Panc1 (cell line): ENCODE measurements around the gene GRIP2. TPM values are rescaled to one million over a fixed set of nuclear protein-coding genes. Genes with fewer than 3 reads are reported as not detected.

Experiments
- ATAC-seq: fragments of 200-7000 bp; cut with Tn5 transposase; 2 replicates; pipeline ENCODE4 v1.9.1; 2020; ENCODE audit warnings: mild to moderate bottlenecking, moderate library complexity
- BruUV-seq: library from RNA; stranded (reverse); fragments of 400-500 nt; replicated peaks from 2 replicates; lab custom pipeline; 2021; lab: Mats Ljungman, UMichigan
- CTCF ChIA-PET: fragments of 300-600 bp; sonication (Branson Sonifier 250); formaldehyde crosslinking; loops from one replicate; lab custom pipeline; 2022; ENCODE audit warnings: antibody characterized with exemption; lab: Charles Lee
- POLR2A ChIA-PET: fragments of 300-600 bp; sonication (Branson Sonifier 250); formaldehyde crosslinking; loops from one replicate; lab custom pipeline; 2022; ENCODE audit warnings: antibody characterized with exemption; lab: Charles Lee
- DNase-seq: peaks from one replicate; pipeline ENCODE4 v3.0.0-alpha.2; 2010; ENCODE audit warnings: low read depth, low spot score
- H3K27ac ChIP-seq: 2 replicates; pipeline ENCODE4 v1.5.1; 2011; ENCODE audit warnings: mild to moderate bottlenecking, low read length, inconsistent platforms
- H3K27me3 ChIP-seq: fragments of 200-500 bp; sonication (Bioruptor generic); 2 replicates; pipeline ENCODE4 v1.6.0; 2014; ENCODE audit warnings: low read length, inconsistent platforms; ENCODE audit not compliant: control insufficient read depth, insufficient read depth
- H3K36me3 ChIP-seq: fragments of 200-500 bp; sonication (Bioruptor generic); 2 replicates; pipeline ENCODE4 v1.5.1; 2014; ENCODE audit warnings: inconsistent platforms, mild to moderate bottlenecking, low read length, moderate library complexity; ENCODE audit not compliant: control insufficient read depth, insufficient read depth
- H3K4me1 ChIP-seq: 2 replicates; pipeline ENCODE4 v1.5.1; 2011; ENCODE audit warnings: inconsistent platforms, mild to moderate bottlenecking, low read length, moderate library complexity; ENCODE audit not compliant: control insufficient read depth, insufficient read depth
- H3K4me3 ChIP-seq, 2 experiments: 2 replicates each; pipeline ENCODE4 v1.5.1; 2011 to 2012; ENCODE audit warnings: low read depth in 2 of 2, low read length in 2 of 2, mild to moderate bottlenecking in 2 of 2, inconsistent platforms in 1 of 2, moderate library complexity in 1 of 2
- H3K9me3 ChIP-seq: fragments of 200-500 bp; sonication (Bioruptor generic); 2 replicates; pipeline ENCODE4 v1.5.1; 2014; ENCODE audit warnings: low read depth, mild to moderate bottlenecking, inconsistent platforms, low read length, moderate library complexity; ENCODE audit not compliant: control insufficient read depth, insufficient read depth
- POLR2AphosphoS5 ChIP-seq: IDR thresholded peaks from 2 replicates; pipeline ENCODE4 v1.6.1; 2012; ENCODE audit warnings: mild to moderate bottlenecking, low read depth, low read length, moderate library complexity
- SIN3A ChIP-seq: IDR thresholded peaks from 2 replicates; pipeline ENCODE4 v1.6.1; 2012; ENCODE audit warnings: low read depth, mild to moderate bottlenecking, low read length, moderate library complexity, borderline replicate concordance; ENCODE audit not compliant: insufficient read depth
- TCF7L2 ChIP-seq: IDR thresholded peaks from 2 replicates; pipeline ENCODE4 v1.6.1; 2011; ENCODE audit warnings: mild to moderate bottlenecking, low read depth, low read length, inconsistent platforms
- in situ Hi-C: cut with HindIII; loops from 2 replicates; pipeline ENCODE4 v1.10.0; 2016; ENCODE audit warnings: low sequenced_read_pairs, low pct_unique_long_range_greater_than_20kb
- intact Hi-C: fragments of 100-400 bp; cut with micrococcal nuclease; formaldehyde crosslinking; loops from one replicate; pipeline ENCODE4 v1.10.0; 2022; ENCODE audit not compliant: unreplicated experiment
- total RNA-seq: library from RNA; stranded (reverse); gene quantifications from one replicate; pipeline ENCODE4 v1.2.1, GENCODE V29; 2021; ENCODE audit not compliant: unreplicated experiment
- TF ChIP-seq, protein P1 (sequence below): fragments of 450-650 bp; IDR thresholded peaks from 2 replicates; pipeline ENCODE4 v1.5.1; 2017; ENCODE audit warnings: mild to moderate bottlenecking
- TF ChIP-seq, protein P2 (sequence below), 2 experiments: IDR thresholded peaks; 2 replicates each; pipeline ENCODE4 v1.6.1; 2011 to 2012; ENCODE audit warnings: low read depth in 2 of 2, control low read depth in 1 of 2, low read length in 1 of 2, mild to moderate bottlenecking in 1 of 2, moderate library complexity in 1 of 2; ENCODE audit not compliant: insufficient read depth in 1 of 2

The GRIP2 gene
- total RNA-seq, 1 experiment from 2014 or later, result 6.5 TPM

DNA sequence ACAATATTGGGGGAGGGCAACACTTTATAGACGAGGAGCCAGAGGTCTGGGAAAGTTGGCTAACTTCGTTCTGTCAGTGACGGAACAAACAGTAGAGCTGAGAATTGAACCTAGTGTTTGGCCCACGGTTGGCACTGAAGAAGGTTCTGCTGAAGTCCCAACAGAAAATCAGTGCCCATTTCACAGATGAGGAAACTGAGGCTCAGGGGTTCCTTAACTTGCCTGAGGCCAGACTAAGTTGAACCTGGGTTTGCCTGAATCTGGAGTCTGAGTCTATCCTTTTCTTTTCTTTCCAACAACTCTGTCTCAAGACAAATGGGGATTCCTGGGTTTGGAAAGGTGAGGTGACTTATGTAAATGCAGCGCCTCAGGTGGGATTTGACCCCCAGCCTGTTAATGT, 82.7 kb downstream of the GRIP2 start:
- TF ChIP-seq, protein P1, sequence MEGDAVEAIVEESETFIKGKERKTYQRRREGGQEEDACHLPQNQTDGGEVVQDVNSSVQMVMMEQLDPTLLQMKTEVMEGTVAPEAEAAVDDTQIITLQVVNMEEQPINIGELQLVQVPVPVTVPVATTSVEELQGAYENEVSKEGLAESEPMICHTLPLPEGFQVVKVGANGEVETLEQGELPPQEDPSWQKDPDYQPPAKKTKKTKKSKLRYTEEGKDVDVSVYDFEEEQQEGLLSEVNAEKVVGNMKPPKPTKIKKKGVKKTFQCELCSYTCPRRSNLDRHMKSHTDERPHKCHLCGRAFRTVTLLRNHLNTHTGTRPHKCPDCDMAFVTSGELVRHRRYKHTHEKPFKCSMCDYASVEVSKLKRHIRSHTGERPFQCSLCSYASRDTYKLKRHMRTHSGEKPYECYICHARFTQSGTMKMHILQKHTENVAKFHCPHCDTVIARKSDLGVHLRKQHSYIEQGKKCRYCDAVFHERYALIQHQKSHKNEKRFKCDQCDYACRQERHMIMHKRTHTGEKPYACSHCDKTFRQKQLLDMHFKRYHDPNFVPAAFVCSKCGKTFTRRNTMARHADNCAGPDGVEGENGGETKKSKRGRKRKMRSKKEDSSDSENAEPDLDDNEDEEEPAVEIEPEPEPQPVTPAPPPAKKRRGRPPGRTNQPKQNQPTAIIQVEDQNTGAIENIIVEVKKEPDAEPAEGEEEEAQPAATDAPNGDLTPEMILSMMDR, result no peak
- TF ChIP-seq, protein P2, sequence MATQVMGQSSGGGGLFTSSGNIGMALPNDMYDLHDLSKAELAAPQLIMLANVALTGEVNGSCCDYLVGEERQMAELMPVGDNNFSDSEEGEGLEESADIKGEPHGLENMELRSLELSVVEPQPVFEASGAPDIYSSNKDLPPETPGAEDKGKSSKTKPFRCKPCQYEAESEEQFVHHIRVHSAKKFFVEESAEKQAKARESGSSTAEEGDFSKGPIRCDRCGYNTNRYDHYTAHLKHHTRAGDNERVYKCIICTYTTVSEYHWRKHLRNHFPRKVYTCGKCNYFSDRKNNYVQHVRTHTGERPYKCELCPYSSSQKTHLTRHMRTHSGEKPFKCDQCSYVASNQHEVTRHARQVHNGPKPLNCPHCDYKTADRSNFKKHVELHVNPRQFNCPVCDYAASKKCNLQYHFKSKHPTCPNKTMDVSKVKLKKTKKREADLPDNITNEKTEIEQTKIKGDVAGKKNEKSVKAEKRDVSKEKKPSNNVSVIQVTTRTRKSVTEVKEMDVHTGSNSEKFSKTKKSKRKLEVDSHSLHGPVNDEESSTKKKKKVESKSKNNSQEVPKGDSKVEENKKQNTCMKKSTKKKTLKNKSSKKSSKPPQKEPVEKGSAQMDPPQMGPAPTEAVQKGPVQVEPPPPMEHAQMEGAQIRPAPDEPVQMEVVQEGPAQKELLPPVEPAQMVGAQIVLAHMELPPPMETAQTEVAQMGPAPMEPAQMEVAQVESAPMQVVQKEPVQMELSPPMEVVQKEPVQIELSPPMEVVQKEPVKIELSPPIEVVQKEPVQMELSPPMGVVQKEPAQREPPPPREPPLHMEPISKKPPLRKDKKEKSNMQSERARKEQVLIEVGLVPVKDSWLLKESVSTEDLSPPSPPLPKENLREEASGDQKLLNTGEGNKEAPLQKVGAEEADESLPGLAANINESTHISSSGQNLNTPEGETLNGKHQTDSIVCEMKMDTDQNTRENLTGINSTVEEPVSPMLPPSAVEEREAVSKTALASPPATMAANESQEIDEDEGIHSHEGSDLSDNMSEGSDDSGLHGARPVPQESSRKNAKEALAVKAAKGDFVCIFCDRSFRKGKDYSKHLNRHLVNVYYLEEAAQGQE (IDR thresholded peaks at IDR 0.05; ENCODE audit: insufficient read depth in 1 of 2, low read depth in 2 of 2, low read length in 1 of 2), result no peak
- TF ChIP-seq SIN3A (no peak), TCF7L2 (no peak), POLR2AphosphoS5 (no peak)
- POLR2A ChIA-PET, result no interaction called here
- Histone ChIP-seq H3K4me1 (peaks cover 88% of the 10 kb centered on the region), H3K36me3 (no peaks in the 10 kb centered on the region), H3K27me3 (no peaks in the 10 kb centered on the region), H3K9me3 (no peaks in the 10 kb centered on the region), H3K27ac (peak overlapping the region; percentile 39; the same call in 1 of the 2 replicates), H3K4me3 (no peak overlapping the region)
- no TSS peak for BruUV-seq
- in situ Hi-C loops, result no loop called here
- intact Hi-C loops, result loop anchor here (10.0 kb wide), 1 partner anchor 53 kb away; the partner anchor contains the start of gene SLC6A6
- CTCF ChIA-PET, result no interaction called here
- DNase-seq (no peak), ATAC-seq (no peak)

DNA sequence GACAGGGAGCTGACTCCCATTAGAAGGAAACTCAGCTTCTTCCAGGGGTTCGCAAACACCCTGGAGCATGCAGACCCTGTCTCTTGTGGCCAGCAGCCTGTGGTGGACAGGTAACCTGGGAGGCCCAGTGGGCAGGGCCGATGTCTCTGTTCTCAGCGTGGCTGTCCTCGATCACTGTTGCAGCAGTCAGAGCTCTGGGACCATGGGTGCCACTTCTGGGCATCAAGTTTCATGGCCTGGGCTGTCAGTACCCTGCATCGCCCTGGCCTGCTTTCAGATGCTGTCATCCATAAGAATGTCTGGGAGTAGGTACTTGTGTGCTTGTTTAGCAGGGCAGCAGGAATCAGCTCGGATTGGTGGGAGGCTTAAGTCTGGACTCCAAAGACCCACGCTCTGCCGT, 83.3 kb downstream of the GRIP2 start:
- in situ Hi-C loops, result no loop called here
- Histone ChIP-seq H3K4me3 (no peak overlapping the region), H3K27ac (peak overlapping the region; percentile 34; the same call in 1 of the 2 replicates), H3K9me3 (no peaks in the 10 kb centered on the region), H3K27me3 (no peaks in the 10 kb centered on the region), H3K4me1 (peaks cover 91% of the 10 kb centered on the region), H3K36me3 (no peaks in the 10 kb centered on the region)
- BruUV-seq, result no TSS peak
- ChIA-PET CTCF (no interaction called here), POLR2A (no interaction called here)
- TF ChIP-seq POLR2AphosphoS5 (no peak), SIN3A (no peak), TCF7L2 (no peak)
- TF ChIP-seq, protein P1, result no peak
- TF ChIP-seq, protein P2 (IDR thresholded peaks at IDR 0.05; ENCODE audit: insufficient read depth in 1 of 2, low read depth in 2 of 2, low read length in 1 of 2), result no peak
- DNase-seq (no peak), ATAC-seq (no peak)
- intact Hi-C loops, result loop anchor here (10.0 kb wide), 1 partner anchor 52 kb away; the partner anchor contains the start of gene SLC6A6
